Naive thymus-derived CD4-positive, alpha-beta T cell (primary cell): Measurements from ENCODE around the gene XYLT2. TPM values are rescaled to one million over a fixed set of nuclear protein-coding genes. Genes with fewer than 3 reads are reported as not detected.
A peak's percentile ranks its signal among the peaks of the same experiment; 100 is the strongest.

Source experiments
- ATAC-seq: fragments of 150-1000 bp; cut with Tn5 transposase; 2 replicates; pipeline ENCODE4 v1.10.0; 2021; ENCODE audit warnings: mild to moderate bottlenecking, moderate library complexity
- CTCF ChIA-PET: fragments of 350-600 bp; sonication (Branson Sonifier 250); formaldehyde crosslinking; loops from one replicate; lab custom pipeline; 2021; ENCODE audit warnings: antibody characterized with exemption; lab: Charles Lee
- POLR2A ChIA-PET: fragments of 350-600 bp; sonication (Branson Sonifier 250); formaldehyde crosslinking; loops from one replicate; lab custom pipeline; 2021; ENCODE audit warnings: antibody characterized with exemption, inconsistent platforms; lab: Charles Lee
- DNase-seq, 9 donors: peaks; one replicate each; pipeline versions ENCODE4 v3.0.0 to v3.0.0-alpha.2; 2020 to 2022; ENCODE audit warnings: mixed read lengths in 1 of 9
- H3K27ac ChIP-seq: one replicate; pipeline ENCODE4 v1.7.0; 2013; ENCODE audit warnings: mild to moderate bottlenecking, low read depth, low read length, moderate library complexity
- H3K27me3 ChIP-seq, 2 donors: one replicate each; pipeline ENCODE4 v1.7.0; 2013; ENCODE audit warnings: low read length in 2 of 2, mild to moderate bottlenecking in 2 of 2, moderate library complexity in 2 of 2; ENCODE audit not compliant: control insufficient read depth in 2 of 2, insufficient read depth in 2 of 2
- H3K36me3 ChIP-seq, 3 experiments: 1 replicate in 2 of 3; 2 replicates in 1 of 3; pipeline ENCODE4 v1.7.0; 2013; ENCODE audit warnings: low read length in 3 of 3, mild to moderate bottlenecking in 3 of 3, moderate library complexity in 1 of 3; ENCODE audit not compliant: insufficient read depth in 3 of 3, control insufficient read depth in 2 of 3
- H3K4me1 ChIP-seq, 2 donors: one replicate each; pipeline ENCODE4 v1.7.0; 2013; ENCODE audit warnings: low read length in 2 of 2, mild to moderate bottlenecking in 2 of 2, moderate library complexity in 1 of 2; ENCODE audit not compliant: control insufficient read depth in 2 of 2, insufficient read depth in 2 of 2
- H3K4me3 ChIP-seq: 2 replicates; pipeline ENCODE4 v1.7.0; 2013; ENCODE audit warnings: mild to moderate bottlenecking, low read length
- H3K9me3 ChIP-seq, 3 experiments: 1 replicate in 2 of 3; 2 replicates in 1 of 3; pipeline ENCODE4 v1.7.0; 2013; ENCODE audit warnings: low read length in 3 of 3; ENCODE audit not compliant: control insufficient read depth in 2 of 3
- H3K27ac Mint-ChIP-seq, 9 donors: one replicate each; pipeline ENCODE4 v1.8.0; 2020 to 2022; ENCODE audit warnings: mixed read lengths in 9 of 9, mild to moderate bottlenecking in 8 of 9, moderate library complexity in 5 of 9, inconsistent platforms in 2 of 9
- H3K27me3 Mint-ChIP-seq, 5 donors: one replicate each; pipeline ENCODE4 v1.8.0; 2021 to 2022; ENCODE audit warnings: mixed read lengths in 5 of 5, mild to moderate bottlenecking in 1 of 5
- H3K36me3 Mint-ChIP-seq, 5 donors: one replicate each; pipeline ENCODE4 v1.8.0; 2020 to 2022; ENCODE audit warnings: mixed read lengths in 5 of 5, mild to moderate bottlenecking in 3 of 5, inconsistent platforms in 1 of 5
- H3K4me1 Mint-ChIP-seq, 7 donors: one replicate each; pipeline ENCODE4 v1.8.0; 2020 to 2022; ENCODE audit warnings: mixed read lengths in 7 of 7, mild to moderate bottlenecking in 3 of 7, inconsistent platforms in 1 of 7
- H3K4me3 Mint-ChIP-seq, 10 donors: one replicate each; pipeline ENCODE4 v1.8.0; 2020 to 2022; ENCODE audit warnings: mild to moderate bottlenecking in 10 of 10, mixed read lengths in 10 of 10, moderate library complexity in 6 of 10, inconsistent platforms in 2 of 10
- H3K9me3 Mint-ChIP-seq, 11 donors: one replicate each; pipeline ENCODE4 v1.8.0; 2020 to 2022; ENCODE audit warnings: mixed read lengths in 11 of 11, mild to moderate bottlenecking in 4 of 11, inconsistent platforms in 1 of 11, moderate library complexity in 1 of 11
- intact Hi-C, 2 donors: fragments of 100-400 bp; cut with micrococcal nuclease; formaldehyde crosslinking; loops; one replicate each; pipeline ENCODE4 v1.15.1; 2023
- polyA plus RNA-seq, 2 donors: library from polyadenylated mRNA; unstranded; fragments of 300-500 nt; fragmentation: Illumina TruSeq; gene quantifications; one replicate each; pipeline ENCODE4 v1.2.3, GENCODE V29; 2021
- total RNA-seq, 6 experiments: library from RNA in 5 of 6; stranded (reverse) in 5 of 6; gene quantifications; 1 replicate in 5 of 6; 2 replicates in 1 of 6; pipeline ENCODE4 v1.2.3 and lab custom pipeline; 2021 to 2026

Gene XYLT2
- total and polyA plus RNA-seq, 7 experiments from 2014 or later = 8.0 to 43.7 (median 25.0) TPM

- Mint-ChIP-seq H3K36me3 (peaks cover 5 to 34% (median 22%) of the 10 kb centered on the region in 5 donors), H3K4me1 (peaks cover 18 to 41% (median 31%) of the 10 kb centered on the region in 7 donors), H3K27me3 (no peaks in the 10 kb centered on the region), H3K9me3 (peaks cover 0 to 4% (median 0%) of the 10 kb centered on the region in 11 donors), H3K4me3 (peak overlapping the region; percentile 92 to 100 (median 98)), H3K27ac (peak overlapping the region; percentile 25 to 99 (median 97))
- CTCF ChIA-PET = interaction anchor here (1.0 kb wide), 2 partner anchors 10 to 12 kb away, joined by 3 to 4 read pairs; no protein-coding TSS in a partner anchor
- Histone ChIP-seq H3K27ac (no peak overlapping the region), H3K4me3 (no peak overlapping the region), H3K9me3 (no peaks in the 10 kb centered on the region), H3K36me3 (peaks cover 8 to 45% (median 14%) of the 10 kb centered on the region in 3 experiments), H3K4me1 (peaks cover 9 to 13% of the 10 kb centered on the region in 2 donors), H3K27me3 (no peaks in the 10 kb centered on the region)
- DNase-seq (no peak), ATAC-seq (no peak)
- POLR2A ChIA-PET = interaction anchor here (0.6 to 2.7 kb wide), 5 partner anchors 9 to 26 kb away, joined by 3 to 16 read pairs (median 6); partner anchors contain the start of genes LRRC59 and XYLT2
- intact Hi-C loops = loop anchor here in 1 of 2 donors (5.0 kb wide), 1 partner anchor 336 kb away; the partner anchor contains the start of gene ANKRD40
Measured at GRCh38 chr17:50371526-50371925, 25.6 kb downstream of the XYLT2 start.

- peaks cover 5 to 30% (median 22%) of the 10 kb centered on the region in 5 donors for H3K36me3 Mint-ChIP-seq
- intact Hi-C loops = loop anchor here (1.0 to 5.0 kb wide), 6 partner anchors 10 to 336 kb away; partner anchors contain the start of genes ACSF2 (in 1 of the 2), ANKRD40 (in 1 of the 2), PDK2 (in 1 of the 2) and XYLT2 (in 1 of the 2)
- CTCF ChIA-PET = interaction anchor here (0.5 to 2.0 kb wide), 4 partner anchors 11 to 1488 kb away, joined by 3 to 12 read pairs (median 4); no protein-coding TSS in a partner anchor
Measured at GRCh38 chr17:50372222-50372757, 26.4 kb downstream of the XYLT2 start.

GRCh38 chr17:50372758-50373556 lies 27.0 kb downstream of the XYLT2 start, which contains the start of the genes EME1 and MRPL27:
EME1 (plus strand) TSS chr17:50373229; CDS start chr17:50375209, 1,980 bp downstream.
MRPL27 (minus strand) TSS chr17:50373184; CDS start chr17:50373170, 14 bp downstream.
- Histone ChIP-seq H3K4me3 (peak within 1 kb of the TSS; percentile 99), H3K27ac (peak within 1 kb of the TSS; percentile 99), H3K36me3 (peaks cover 3 to 30% (median 7%) of the 10 kb centered on the region in 3 experiments), H3K27me3 (no peaks in the 10 kb centered on the region), H3K4me1 (peaks cover 9 to 13% of the 10 kb centered on the region in 2 donors), H3K9me3 (no peaks in the 10 kb centered on the region)
- intact Hi-C loops = loop anchor here (1.0 to 5.0 kb wide), 8 partner anchors 11 to 335 kb away; partner anchors contain the start of genes LRRC59 (in 2 of the 2), XYLT2 (in 2 of the 2), ACSF2 (in 1 of the 2) and ANKRD40 (in 1 of the 2)
- DNase-seq = peak; percentile 81 to 95 (median 92)
- H3K36me3 Mint-ChIP-seq = peaks cover 5 to 24% (median 17%) of the 10 kb centered on the region in 5 donors
- H3K4me3 Mint-ChIP-seq = peak within 1 kb of the TSS; percentile 92 to 100 (median 98)
- ATAC-seq = peak; percentile 94
- CTCF ChIA-PET = interaction anchor here (1.2 to 2.0 kb wide), 2 partner anchors 11 to 24 kb away, joined by 6 to 12 read pairs; partner anchors contain the start of gene LRRC59
- H3K9me3 Mint-ChIP-seq = peaks cover 0 to 4% (median 0%) of the 10 kb centered on the region in 11 donors
- POLR2A ChIA-PET = interaction anchor here (0.5 to 2.5 kb wide), 10 partner anchors 8 to 79 kb away, joined by 3 to 15 read pairs (median 6); partner anchors contain the start of genes LRRC59 and XYLT2
- no peaks in the 10 kb centered on the region for H3K27me3 Mint-ChIP-seq
- peak within 1 kb of the TSS; percentile 97 to 100 (median 99) for H3K27ac Mint-ChIP-seq
- H3K4me1 Mint-ChIP-seq = peaks cover 18 to 41% (median 31%) of the 10 kb centered on the region in 7 donors

More at GRCh38 chr17:50372222-50372757, 26.4 kb downstream of the XYLT2 start:
- Histone ChIP-seq H3K4me3 (peak overlapping the region; percentile 99), H3K27ac (peak overlapping the region; percentile 99), H3K36me3 (peaks cover 8 to 37% (median 14%) of the 10 kb centered on the region in 3 experiments), H3K27me3 (no peaks in the 10 kb centered on the region), H3K9me3 (no peaks in the 10 kb centered on the region), H3K4me1 (peaks cover 9 to 13% of the 10 kb centered on the region in 2 donors)
- ATAC-seq (no peak), DNase-seq (no peak)
- POLR2A ChIA-PET = interaction anchor here (0.5 to 2.7 kb wide), 8 partner anchors 9 to 80 kb away, joined by 3 to 16 read pairs (median 8); partner anchors contain the start of genes LRRC59 and XYLT2
- H3K4me1 Mint-ChIP-seq = peaks cover 18 to 41% (median 31%) of the 10 kb centered on the region in 7 donors
- peaks cover 0 to 4% (median 0%) of the 10 kb centered on the region in 11 donors for H3K9me3 Mint-ChIP-seq
- peak overlapping the region; percentile 97 to 100 (median 99) for H3K27ac Mint-ChIP-seq
- H3K4me3 Mint-ChIP-seq = peak overlapping the region; percentile 92 to 100 (median 98)
- no peaks in the 10 kb centered on the region for H3K27me3 Mint-ChIP-seq

GRCh38 chr17:50373705-50374104 lies 27.8 kb downstream of the XYLT2 start:
- no peak overlapping the region for H3K27ac ChIP-seq
- peaks cover 0 to 4% (median 0%) of the 10 kb centered on the region in 11 donors for H3K9me3 Mint-ChIP-seq
- peaks cover 0 to 17% (median 12%) of the 10 kb centered on the region in 5 donors for H3K36me3 Mint-ChIP-seq

GRCh38 chr17:50375858-50376538 lies 30.1 kb downstream of the XYLT2 start:
- Mint-ChIP-seq H3K27me3 (no peaks in the 10 kb centered on the region), H3K36me3 (peaks cover 0 to 18% (median 6%) of the 10 kb centered on the region in 5 donors), H3K4me3 (no peak overlapping the region), H3K4me1 (peaks cover 18 to 27% (median 26%) of the 10 kb centered on the region in 7 donors), H3K27ac (no peak overlapping the region), H3K9me3 (peaks cover 0 to 4% (median 0%) of the 10 kb centered on the region in 11 donors)
- ChIA-PET CTCF (interaction anchor here (1.1 kb wide), 1 partner anchor 21 kb away, joined by 3 read pairs; the partner anchor contains the start of gene LRRC59), POLR2A (interaction anchor here (0.9 to 2.5 kb wide), 2 partner anchors 10 to 13 kb away, joined by 3 to 7 read pairs; no protein-coding TSS in a partner anchor)
- no peaks in the 10 kb centered on the region for H3K9me3 ChIP-seq
- intact Hi-C loops = no loop called here
- H3K4me3 ChIP-seq = no peak overlapping the region
- DNase-seq (no peak), ATAC-seq (no peak)
- peaks cover 0 to 15% (median under 1%) of the 10 kb centered on the region in 3 experiments for H3K36me3 ChIP-seq
- H3K27ac ChIP-seq = no peak overlapping the region
- no peaks in the 10 kb centered on the region for H3K27me3 ChIP-seq
- H3K4me1 ChIP-seq = peaks cover 9 to 13% of the 10 kb centered on the region in 2 donors

More at GRCh38 chr17:50373705-50374104, 27.8 kb downstream of the XYLT2 start:
- H3K27ac Mint-ChIP-seq = peak overlapping the region in 6 of 9 donors; percentile 38 to 100 (median 98)
- peak overlapping the region; percentile 99 for H3K4me3 ChIP-seq
- H3K4me1 Mint-ChIP-seq = peaks cover 18 to 41% (median 31%) of the 10 kb centered on the region in 7 donors
- H3K4me3 Mint-ChIP-seq = peak overlapping the region in 9 of 10 donors; percentile 92 to 100 (median 98)
- peaks cover 9 to 13% of the 10 kb centered on the region in 2 donors for H3K4me1 ChIP-seq
- CTCF ChIA-PET = interaction anchor here (0.5 to 2.0 kb wide), 3 partner anchors 12 to 585 kb away, joined by 3 to 12 read pairs (median 6); partner anchors contain the start of genes KAT7 and LRRC59
- no peaks in the 10 kb centered on the region for H3K27me3 ChIP-seq
- intact Hi-C loops = loop anchor here (1.0 to 5.0 kb wide), 5 partner anchors 24 to 334 kb away; partner anchors contain the start of genes LRRC59 (in 2 of the 2), ACSF2 (in 1 of the 2), ANKRD40 (in 1 of the 2) and RSAD1 (in 1 of the 2)
- H3K36me3 ChIP-seq = peaks cover 0 to 23% (median 3%) of the 10 kb centered on the region in 3 experiments
- POLR2A ChIA-PET = interaction anchor here (0.7 to 2.5 kb wide), 9 partner anchors 8 to 28 kb away, joined by 3 to 15 read pairs (median 5); partner anchors contain the start of genes LRRC59 and XYLT2
- no peaks in the 10 kb centered on the region for H3K9me3 ChIP-seq
- ATAC-seq = no peak
- no peak for DNase-seq
- H3K27me3 Mint-ChIP-seq = no peaks in the 10 kb centered on the region
